ENCODE measurements around the gene GLMP. TPM values are rescaled to one million over a fixed set of nuclear protein-coding genes. Genes with fewer than 3 reads are reported as not detected.

Gene GLMP
- total and polyA plus RNA-seq, 2 of the 13 experiments (the other 11 are each of a cell fraction or from before 2014, with no cell fraction given) = 44.6 to 75.8 TPM

DNA sequence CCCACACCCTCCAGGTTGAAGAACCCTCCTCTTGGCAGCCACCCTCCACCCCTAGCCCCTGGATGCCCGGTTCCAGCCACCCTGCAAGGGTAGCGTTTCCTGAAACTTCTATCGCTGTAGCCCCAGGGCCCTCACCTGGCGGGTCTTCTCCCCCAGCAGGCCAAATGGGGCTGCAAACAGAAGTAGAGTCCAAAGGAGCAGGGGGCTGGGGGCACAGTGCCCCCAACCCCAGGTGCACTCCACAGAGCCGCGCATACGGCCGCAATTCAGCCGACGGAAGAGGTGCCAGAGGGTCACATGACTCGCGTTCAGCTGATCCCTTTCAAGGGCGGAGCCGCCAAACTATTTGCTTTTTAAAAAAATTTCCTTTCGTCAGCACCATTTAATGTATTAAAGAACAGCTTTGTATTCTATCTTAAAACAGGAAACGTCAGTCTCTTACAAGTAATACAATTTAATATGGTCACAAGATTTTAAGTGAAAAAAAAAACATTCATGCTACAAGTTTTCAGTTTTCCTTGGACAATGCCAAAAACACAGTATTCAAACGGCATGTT lies at the start of gene GLMP (continued):
- TF ChIP-seq, protein P1, sequence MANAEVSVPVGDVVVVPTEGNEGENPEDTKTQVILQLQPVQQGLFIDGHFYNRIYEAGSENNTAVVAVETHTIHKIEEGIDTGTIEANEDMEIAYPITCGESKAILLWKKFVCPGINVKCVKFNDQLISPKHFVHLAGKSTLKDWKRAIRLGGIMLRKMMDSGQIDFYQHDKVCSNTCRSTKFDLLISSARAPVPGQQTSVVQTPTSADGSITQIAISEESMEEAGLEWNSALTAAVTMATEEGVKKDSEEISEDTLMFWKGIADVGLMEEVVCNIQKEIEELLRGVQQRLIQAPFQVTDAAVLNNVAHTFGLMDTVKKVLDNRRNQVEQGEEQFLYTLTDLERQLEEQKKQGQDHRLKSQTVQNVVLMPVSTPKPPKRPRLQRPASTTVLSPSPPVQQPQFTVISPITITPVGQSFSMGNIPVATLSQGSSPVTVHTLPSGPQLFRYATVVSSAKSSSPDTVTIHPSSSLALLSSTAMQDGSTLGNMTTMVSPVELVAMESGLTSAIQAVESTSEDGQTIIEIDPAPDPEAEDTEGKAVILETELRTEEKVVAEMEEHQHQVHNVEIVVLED (CRISPR knock-in tag; IDR thresholded peaks at IDR 0.05; ENCODE audit: borderline replicate concordance) = no peak
- TF ChIP-seq RAD51 (IDR thresholded peaks at IDR 0.05; ENCODE audit: borderline replicate concordance) = peak; percentile 88
- no peak for TF ChIP-seq ZNF282 (IDR thresholded peaks at IDR 0.05; ENCODE audit: partially characterized antibody)
- no peak for TF ChIP-seq RBM22 (optimal IDR thresholded peaks at IDR 0.05; ENCODE audit: low read length)
- no peak for TF ChIP-seq DBP (CRISPR knock-in tag; IDR thresholded peaks at IDR 0.05; ENCODE audit: not compliant biosample characterization)
- TF ChIP-seq ARNT (IDR thresholded peaks at IDR 0.05) = no peak
- no peak for TF ChIP-seq FOXA1 (IDR thresholded peaks at IDR 0.05)
- TF ChIP-seq FOXA1 (CRISPR knock-in tag; IDR thresholded peaks at IDR 0.05) = no peak
- no peak for TF ChIP-seq NRL (CRISPR knock-in tag; IDR thresholded peaks at IDR 0.05; ENCODE audit: borderline replicate concordance)
- no peak for TF ChIP-seq ZNF329 (CRISPR knock-in tag; IDR thresholded peaks at IDR 0.05; ENCODE audit: low read depth)
- TF ChIP-seq ZNF768 (CRISPR knock-in tag; IDR thresholded peaks at IDR 0.05) = no peak
- TF ChIP-seq MYNN (CRISPR knock-in tag; IDR thresholded peaks at IDR 0.05; ENCODE audit: low read depth) = no peak
- TF ChIP-seq ZNF333 (CRISPR knock-in tag; IDR thresholded peaks at IDR 0.05; ENCODE audit: borderline replicate concordance) = no peak
- TF ChIP-seq, protein P2, sequence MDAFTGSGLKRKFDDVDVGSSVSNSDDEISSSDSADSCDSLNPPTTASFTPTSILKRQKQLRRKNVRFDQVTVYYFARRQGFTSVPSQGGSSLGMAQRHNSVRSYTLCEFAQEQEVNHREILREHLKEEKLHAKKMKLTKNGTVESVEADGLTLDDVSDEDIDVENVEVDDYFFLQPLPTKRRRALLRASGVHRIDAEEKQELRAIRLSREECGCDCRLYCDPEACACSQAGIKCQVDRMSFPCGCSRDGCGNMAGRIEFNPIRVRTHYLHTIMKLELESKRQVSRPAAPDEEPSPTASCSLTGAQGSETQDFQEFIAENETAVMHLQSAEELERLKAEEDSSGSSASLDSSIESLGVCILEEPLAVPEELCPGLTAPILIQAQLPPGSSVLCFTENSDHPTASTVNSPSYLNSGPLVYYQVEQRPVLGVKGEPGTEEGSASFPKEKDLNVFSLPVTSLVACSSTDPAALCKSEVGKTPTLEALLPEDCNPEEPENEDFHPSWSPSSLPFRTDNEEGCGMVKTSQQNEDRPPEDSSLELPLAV (CRISPR knock-in tag; conservative IDR thresholded peaks at IDR 0.05; ENCODE audit: low read depth) = no peak
- TF ChIP-seq IRF1 (CRISPR knock-in tag; IDR thresholded peaks at IDR 0.05; ENCODE audit: low read depth) = no peak
- TF ChIP-seq, protein P3, sequence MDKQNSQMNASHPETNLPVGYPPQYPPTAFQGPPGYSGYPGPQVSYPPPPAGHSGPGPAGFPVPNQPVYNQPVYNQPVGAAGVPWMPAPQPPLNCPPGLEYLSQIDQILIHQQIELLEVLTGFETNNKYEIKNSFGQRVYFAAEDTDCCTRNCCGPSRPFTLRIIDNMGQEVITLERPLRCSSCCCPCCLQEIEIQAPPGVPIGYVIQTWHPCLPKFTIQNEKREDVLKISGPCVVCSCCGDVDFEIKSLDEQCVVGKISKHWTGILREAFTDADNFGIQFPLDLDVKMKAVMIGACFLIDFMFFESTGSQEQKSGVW (CRISPR knock-in tag; IDR thresholded peaks at IDR 0.05; ENCODE audit: borderline replicate concordance) = no peak
- TF ChIP-seq ZNF160 (CRISPR knock-in tag; IDR thresholded peaks at IDR 0.05) = no peak
- TF ChIP-seq ZNF484 (CRISPR knock-in tag; IDR thresholded peaks at IDR 0.05; ENCODE audit: borderline replicate concordance, low read depth) = no peak
- TF ChIP-seq ZNF740 (CRISPR knock-in tag; IDR thresholded peaks at IDR 0.05) = no peak
- no peak for TF ChIP-seq RFX5 (IDR thresholded peaks at IDR 0.05; ENCODE audit: low read depth, low read length)
- no peak for TF ChIP-seq KLF12 (CRISPR knock-in tag; IDR thresholded peaks at IDR 0.05; ENCODE audit: borderline replicate concordance)
- no peak for TF ChIP-seq ZNF589 (CRISPR knock-in tag; conservative IDR thresholded peaks at IDR 0.05)
- no peak for TF ChIP-seq MATR3 (CRISPR knock-in tag; IDR thresholded peaks at IDR 0.05)
- TF ChIP-seq FOXP1 (IDR thresholded peaks at IDR 0.05) = no peak
- no peak for TF ChIP-seq FOXP1 (CRISPR knock-in tag; IDR thresholded peaks at IDR 0.05)
- no peak for TF ChIP-seq ZNF567 (CRISPR knock-in tag; IDR thresholded peaks at IDR 0.05; ENCODE audit: borderline replicate concordance)
- no peak for TF ChIP-seq ZNF350 (CRISPR knock-in tag; IDR thresholded peaks at IDR 0.05; ENCODE audit: borderline replicate concordance, low read depth)
